Gastrocnemius medialis (tissue), 4 donors: ENCODE data around the gene SHROOM3. TPM values are rescaled to one million over a fixed set of nuclear protein-coding genes. Genes with fewer than 3 reads are reported as not detected.

Source experiments
- ATAC-seq, 2 donors: fragments of 150-250 bp; one replicate each; pipeline ENCODE4 v1.9.1; 2016
- DNase-seq, 2 donors: peaks; one replicate each; pipeline ENCODE4 v3.0.0-alpha.2; 2019
- H3K27ac ChIP-seq, 4 donors: fragments of 200-600 bp; sonication (generic); 1 replicate in 1 of 4; 2 replicates in 3 of 4; pipeline ENCODE4 v1.5.1; 2016 to 2018; ENCODE audit warnings: mild to moderate bottlenecking in 2 of 4, moderate library complexity in 1 of 4
- H3K27me3 ChIP-seq, 3 donors: fragments of 200-600 bp; sonication (generic) in 2 of 3; 1 replicate in 1 of 3; 2 replicates in 2 of 3; pipeline versions ENCODE4 v1.5.1 to v1.6.0; 2016 to 2019; ENCODE audit warnings: mild to moderate bottlenecking in 1 of 3, moderate library complexity in 1 of 3
- H3K36me3 ChIP-seq, 2 donors: fragments of 200-600 bp; sonication (generic) in 1 of 2; one replicate each; pipeline ENCODE4 v1.5.1; 2017 to 2018
- H3K4me1 ChIP-seq, 2 donors: fragments of 200-600 bp; sonication (generic) in 1 of 2; one replicate each; pipeline ENCODE4 v1.5.1; 2016 to 2017; ENCODE audit warnings: mild to moderate bottlenecking in 2 of 2
- H3K4me3 ChIP-seq, 4 donors: fragments of 200-600 bp; sonication (generic) in 3 of 4; 1 replicate in 1 of 4; 2 replicates in 3 of 4; pipeline ENCODE4 v1.5.1; 2016 to 2019; ENCODE audit warnings: mild to moderate bottlenecking in 2 of 4
- H3K9me3 ChIP-seq, 3 donors: fragments of 200-600 bp; sonication (generic) in 2 of 3; 1 replicate in 1 of 3; 2 replicates in 2 of 3; pipeline ENCODE4 v1.5.1; 2016 to 2019
- CTCF ChIP-seq, 5 experiments: fragments of 450-650 bp in 3 of 5; fragments of 200-600 bp in 2 of 5; sonication (generic) in 2 of 5; IDR thresholded peaks in 4 of 5; conservative IDR thresholded peaks in 1 of 5; 1 replicate in 4 of 5; 2 replicates in 1 of 5; pipeline ENCODE4 v1.5.1; 2016 to 2019; ENCODE audit warnings: antibody characterized with exemption in 5 of 5, mild to moderate bottlenecking in 3 of 5, moderate library complexity in 3 of 5
- POLR2A ChIP-seq, 2 donors: fragments of 450-650 bp; IDR thresholded peaks; one replicate each; pipeline ENCODE4 v1.6.1; 2017; ENCODE audit warnings: antibody characterized with exemption in 2 of 2, mild to moderate bottlenecking in 2 of 2, moderate library complexity in 2 of 2
- in situ Hi-C, 4 donors: fragments of 200-750 bp; cut with MboI; loops; one replicate each; pipeline versions ENCODE4 v1.15.0 to v1.8.0; 2017; ENCODE audit warnings: low sequenced_read_pairs in 4 of 4
- intact Hi-C: fragments of 100-400 bp; cut with DNase I; formaldehyde crosslinking; loops from one replicate; pipeline ENCODE4 v1.15.1; 2023; ENCODE audit warnings: low total_unique reads
- total RNA-seq, 4 donors: library from RNA; depleted of rRNA; stranded (reverse); fragments of >200 nt; gene quantifications; one replicate each; pipeline versions ENCODE4 v1.1.0 to v1.2.3, GENCODE V29; 2016

SHROOM3 gene
- total RNA-seq, 4 donors from 2014 or later: 0.20 to 1.7 (median 0.98) TPM

DNA sequence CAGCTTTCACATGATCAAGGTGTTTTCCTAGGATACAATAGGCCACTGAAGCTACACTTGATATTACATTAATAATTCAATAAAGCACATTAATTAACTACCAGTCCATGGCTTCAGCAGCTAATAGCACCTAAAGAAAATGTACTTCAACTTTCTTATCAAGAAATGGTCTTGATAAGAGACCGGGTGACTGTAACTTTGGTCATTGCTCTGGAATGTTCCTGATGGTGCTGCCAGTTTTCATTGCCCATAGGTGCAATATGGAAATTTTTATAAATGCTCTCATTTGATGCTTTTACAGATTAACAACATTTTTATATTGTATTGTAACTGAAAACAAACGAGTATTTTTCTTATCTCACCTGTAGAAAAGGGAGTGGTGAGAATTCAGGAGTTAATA, 165.4 kb downstream of the SHROOM3 start:
- no peak for DNase-seq
- H3K27me3 ChIP-seq: no peaks in the 10 kb centered on the region
- no peak for TF ChIP-seq CTCF (IDR thresholded peaks at IDR 0.05 in 4 of 5, conservative IDR thresholded peaks at IDR 0.05 in 1 of 5)
- no peak for TF ChIP-seq POLR2A (IDR thresholded peaks at IDR 0.05)
- no peak overlapping the region for H3K4me3 ChIP-seq
- no peaks in the 10 kb centered on the region for H3K36me3 ChIP-seq
- in situ Hi-C loops: no loop called here
- H3K27ac ChIP-seq: no peak overlapping the region
- no peaks in the 10 kb centered on the region for H3K4me1 ChIP-seq
- ATAC-seq: no peak
- H3K9me3 ChIP-seq: no peaks in the 10 kb centered on the region
- intact Hi-C loops: no loop called here

DNA sequence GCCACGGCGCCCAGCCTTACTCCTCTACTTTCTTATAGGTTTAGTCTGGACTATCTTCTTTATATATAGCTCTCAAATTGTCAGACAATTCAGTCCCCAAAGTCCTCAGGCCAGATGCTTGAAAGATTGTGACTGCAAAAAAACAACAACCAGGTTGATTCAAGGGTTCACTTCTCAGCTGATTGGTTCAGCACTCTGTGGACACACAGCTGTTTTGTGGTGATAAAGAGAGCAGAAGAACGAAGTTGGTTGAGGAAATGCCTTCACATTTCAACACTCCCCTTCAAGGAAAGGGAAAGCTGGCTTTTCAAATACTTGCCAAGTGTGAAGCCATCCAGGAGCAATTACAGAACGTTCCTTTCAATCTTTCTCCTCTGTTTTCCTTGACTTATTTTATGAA, 166.8 kb downstream of the SHROOM3 start:
- H3K27ac ChIP-seq: no peak overlapping the region
- H3K36me3 ChIP-seq: no peaks in the 10 kb centered on the region
- no peaks in the 10 kb centered on the region for H3K27me3 ChIP-seq
- TF ChIP-seq CTCF (IDR thresholded peaks at IDR 0.05 in 4 of 5, conservative IDR thresholded peaks at IDR 0.05 in 1 of 5) (no peak), POLR2A (IDR thresholded peaks at IDR 0.05) (no peak)
- no peaks in the 10 kb centered on the region for H3K9me3 ChIP-seq
- in situ Hi-C loops: no loop called here
- ATAC-seq: no peak
- no peaks in the 10 kb centered on the region for H3K4me1 ChIP-seq
- intact Hi-C loops: no loop called here
- H3K4me3 ChIP-seq: no peak overlapping the region
- no peak for DNase-seq

- H3K9me3 ChIP-seq: no peaks in the 10 kb centered on the region
- TF ChIP-seq POLR2A (IDR thresholded peaks at IDR 0.05): no peak
- no peak for TF ChIP-seq CTCF (IDR thresholded peaks at IDR 0.05 in 4 of 5, conservative IDR thresholded peaks at IDR 0.05 in 1 of 5)
- H3K4me1 ChIP-seq: no peaks in the 10 kb centered on the region
- no peak for ATAC-seq
- no peaks in the 10 kb centered on the region for H3K36me3 ChIP-seq
- intact Hi-C loops (no loop called here), in situ Hi-C loops (no loop called here)
- no peaks in the 10 kb centered on the region for H3K27me3 ChIP-seq
- DNase-seq: no peak
- no peak overlapping the region for H3K4me3 ChIP-seq
- no peak overlapping the region for H3K27ac ChIP-seq
Measured at GRCh38 chr4:76605099-76605563, 170.1 kb downstream of the SHROOM3 start.

DNA sequence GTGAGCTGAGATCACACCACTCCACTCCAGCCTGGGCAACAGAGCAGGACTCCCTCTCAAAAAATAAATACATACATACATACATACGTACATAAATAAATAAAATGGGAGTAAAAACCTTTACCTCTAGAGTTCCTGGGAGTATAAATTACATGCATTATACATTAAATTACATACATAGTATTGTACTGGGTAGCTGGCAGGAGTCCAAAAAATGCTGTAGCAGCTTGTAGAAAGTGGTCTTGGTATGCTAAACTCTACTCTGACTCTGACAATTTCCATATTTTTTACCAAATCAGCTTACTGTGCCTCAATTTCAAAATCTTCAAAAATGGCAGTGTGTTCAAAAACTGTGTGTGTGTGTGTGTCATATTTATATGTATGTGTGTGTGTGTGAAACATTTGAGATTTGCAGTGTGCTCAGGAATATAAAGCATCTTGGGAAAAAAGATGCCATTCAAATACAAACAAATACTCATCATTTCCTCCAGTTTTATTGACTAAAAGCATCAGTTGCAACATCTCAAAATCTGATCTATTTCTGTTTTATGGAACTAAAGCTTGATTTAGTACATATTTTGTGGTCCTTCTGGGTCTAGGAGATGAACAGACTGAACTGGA, 171.7 kb downstream of the SHROOM3 start:
- DNase-seq (no peak), ATAC-seq (no peak)
- intact Hi-C loops (no loop called here), in situ Hi-C loops (no loop called here)
- TF ChIP-seq CTCF (IDR thresholded peaks at IDR 0.05 in 4 of 5, conservative IDR thresholded peaks at IDR 0.05 in 1 of 5) (no peak), POLR2A (IDR thresholded peaks at IDR 0.05) (no peak)
- H3K36me3 ChIP-seq: no peaks in the 10 kb centered on the region
- no peaks in the 10 kb centered on the region for H3K4me1 ChIP-seq
- no peaks in the 10 kb centered on the region for H3K27me3 ChIP-seq
- no peaks in the 10 kb centered on the region for H3K9me3 ChIP-seq
- no peak overlapping the region for H3K27ac ChIP-seq
- no peak overlapping the region for H3K4me3 ChIP-seq
